A673 (cell line): Measurements from ENCODE around the gene KIN.

ENCODE experiments used
- CTCF ChIP-seq: fragments of 300-800, 200-600 bp; sonication (generic); conservative IDR thresholded peaks from 2 replicates; pipeline ENCODE4 v1.5.1; 2017; ENCODE audit warnings: low read depth, mild to moderate bottlenecking, antibody characterized with exemption, low read length, moderate library complexity, mixed read lengths
- EZH2 ChIP-seq: fragments of 200-600 bp; sonication (generic); IDR thresholded peaks from 2 replicates; pipeline ENCODE4 v1.6.1; 2017; ENCODE audit warnings: borderline replicate concordance, low read depth, mild to moderate bottlenecking, mixed read lengths, antibody characterized with exemption, low read length; ENCODE audit not compliant: poor library complexity, severe bottlenecking

GRCh38 chr10:7773845-7774801 lies 13.7 kb downstream of the KIN start:
- no peak for TF ChIP-seq EZH2
- TF ChIP-seq CTCF: no peak
